Activated CD4-positive, alpha-beta memory T cell treated with anti-CD3 and anti-CD28 coated beads for 36 hours (primary cell): Measurements from ENCODE around the gene USP31. TPM values are rescaled to one million over a fixed set of nuclear protein-coding genes. Genes with fewer than 3 reads are reported as not detected.

Experiments
- CTCF ChIA-PET: fragments of 350-600 bp; sonication (Branson Sonifier 250); formaldehyde crosslinking; loops from one replicate; lab custom pipeline; 2021; ENCODE audit warnings: antibody characterized with exemption, inconsistent platforms; lab: Charles Lee
- POLR2A ChIA-PET: fragments of 350-600 bp; sonication (Branson Sonifier 250); formaldehyde crosslinking; loops from one replicate; lab custom pipeline; 2021; ENCODE audit warnings: antibody characterized with exemption; lab: Charles Lee
- DNase-seq: peaks from one replicate; pipeline ENCODE4 v3.0.0-alpha.2; 2020
- H3K27ac Mint-ChIP-seq: one replicate; pipeline ENCODE4 v1.8.0; 2021; ENCODE audit warnings: mixed read lengths
- H3K27me3 Mint-ChIP-seq: one replicate; pipeline ENCODE4 v1.8.0; 2021; ENCODE audit warnings: mixed read lengths
- H3K36me3 Mint-ChIP-seq: one replicate; pipeline ENCODE4 v1.8.0; 2021; ENCODE audit warnings: mixed read lengths
- H3K4me1 Mint-ChIP-seq: one replicate; pipeline ENCODE4 v1.8.0; 2021; ENCODE audit warnings: low read depth, mixed read lengths
- H3K4me3 Mint-ChIP-seq: one replicate; pipeline ENCODE4 v1.8.0; 2021; ENCODE audit warnings: mild to moderate bottlenecking, mixed read lengths
- H3K9me3 Mint-ChIP-seq: one replicate; pipeline ENCODE4 v1.8.0; 2021; ENCODE audit warnings: mixed read lengths
- intact Hi-C: fragments of 100-400 bp; cut with micrococcal nuclease; formaldehyde crosslinking; loops from one replicate; pipeline ENCODE4 v1.15.1; 2023
- total RNA-seq, 2 experiments: library from RNA; stranded (reverse); gene quantifications; one replicate each; pipeline ENCODE4 v1.2.3, GENCODE V29; 2021

Gene USP31
- total RNA-seq, 2 experiments from 2014 or later: 5.4 to 5.7 TPM

GRCh38 chr16:23141959-23142740, 7.1 kb downstream of the USP31 start:
- H3K4me3 Mint-ChIP-seq: no peak overlapping the region
- H3K27me3 Mint-ChIP-seq: no peaks in the 10 kb centered on the region
- H3K27ac Mint-ChIP-seq: no peak overlapping the region
- H3K36me3 Mint-ChIP-seq: peaks cover 7% of the 10 kb centered on the region
- H3K4me1 Mint-ChIP-seq: peaks cover 5% of the 10 kb centered on the region
- intact Hi-C loops: no loop called here
- peaks cover 11% of the 10 kb centered on the region for H3K9me3 Mint-ChIP-seq
- POLR2A ChIA-PET: no interaction called here
- CTCF ChIA-PET: interaction anchor here (0.6 kb wide), 1 partner anchor 1374 kb away, joined by 3 read pairs; no protein-coding TSS in a partner anchor
- no peak for DNase-seq

- Mint-ChIP-seq H3K4me3 (no peak overlapping the region), H3K4me1 (peaks cover 5% of the 10 kb centered on the region), H3K27me3 (no peaks in the 10 kb centered on the region), H3K36me3 (peaks cover 10% of the 10 kb centered on the region), H3K27ac (no peak overlapping the region), H3K9me3 (peaks cover 14% of the 10 kb centered on the region)
- ChIA-PET POLR2A (no interaction called here), CTCF (no interaction called here)
- intact Hi-C loops: no loop called here
- no peak for DNase-seq
Measured at GRCh38 chr16:23141500-23141899, 7.8 kb downstream of the USP31 start.

- intact Hi-C loops: no loop called here
- Mint-ChIP-seq H3K36me3 (peaks cover 11% of the 10 kb centered on the region), H3K4me1 (peaks cover 5% of the 10 kb centered on the region), H3K9me3 (peaks cover 15% of the 10 kb centered on the region), H3K27ac (no peak overlapping the region), H3K27me3 (no peaks in the 10 kb centered on the region), H3K4me3 (no peak overlapping the region)
- ChIA-PET CTCF (no interaction called here), POLR2A (no interaction called here)
- DNase-seq: no peak
Measured at GRCh38 chr16:23141033-23141432, 8.2 kb downstream of the USP31 start.

- CTCF ChIA-PET: no interaction called here
- Mint-ChIP-seq H3K4me3 (no peak overlapping the region), H3K36me3 (peaks cover 11% of the 10 kb centered on the region), H3K9me3 (peaks cover 18% of the 10 kb centered on the region), H3K4me1 (peaks cover 3% of the 10 kb centered on the region), H3K27me3 (no peaks in the 10 kb centered on the region), H3K27ac (no peak overlapping the region)
- DNase-seq: no peak
- POLR2A ChIA-PET: no interaction called here
- intact Hi-C loops: no loop called here
Measured at GRCh38 chr16:23140107-23140506, 9.1 kb downstream of the USP31 start.

GRCh38 chr16:23137818-23138217, 11.4 kb downstream of the USP31 start:
- H3K27me3 Mint-ChIP-seq: peaks cover 1% of the 10 kb centered on the region
- H3K36me3 Mint-ChIP-seq: peaks cover 11% of the 10 kb centered on the region
- peaks cover 18% of the 10 kb centered on the region for H3K9me3 Mint-ChIP-seq
- H3K27ac Mint-ChIP-seq: no peak overlapping the region
- intact Hi-C loops: no loop called here
- no peak for DNase-seq
- ChIA-PET POLR2A (no interaction called here), CTCF (no interaction called here)
- H3K4me3 Mint-ChIP-seq: no peak overlapping the region
- peaks cover under 1% of the 10 kb centered on the region for H3K4me1 Mint-ChIP-seq

GRCh38 chr16:23137256-23137655, 12.0 kb downstream of the USP31 start:
- DNase-seq: no peak
- ChIA-PET CTCF (no interaction called here), POLR2A (no interaction called here)
- intact Hi-C loops: no loop called here
- Mint-ChIP-seq H3K4me1 (peaks cover 3% of the 10 kb centered on the region), H3K27me3 (peaks cover 1% of the 10 kb centered on the region), H3K9me3 (peaks cover 18% of the 10 kb centered on the region), H3K4me3 (no peak overlapping the region), H3K27ac (no peak overlapping the region), H3K36me3 (peaks cover 11% of the 10 kb centered on the region)

- H3K4me3 Mint-ChIP-seq: no peak overlapping the region
- peaks cover 9% of the 10 kb centered on the region for H3K4me1 Mint-ChIP-seq
- no peak for DNase-seq
- H3K9me3 Mint-ChIP-seq: peaks cover 18% of the 10 kb centered on the region
- no peak overlapping the region for H3K27ac Mint-ChIP-seq
- intact Hi-C loops: no loop called here
- peaks cover 1% of the 10 kb centered on the region for H3K27me3 Mint-ChIP-seq
- CTCF ChIA-PET: no interaction called here
- POLR2A ChIA-PET: interaction anchor here (0.6 kb wide), 1 partner anchor 594 kb away, joined by 3 read pairs; no protein-coding TSS in a partner anchor
- peaks cover 11% of the 10 kb centered on the region for H3K36me3 Mint-ChIP-seq
Measured at GRCh38 chr16:23134274-23134673, 15.0 kb downstream of the USP31 start.

GRCh38 chr16:23132775-23133463, 16.3 kb downstream of the USP31 start:
- no peak overlapping the region for H3K27ac Mint-ChIP-seq
- H3K9me3 Mint-ChIP-seq: peaks cover 14% of the 10 kb centered on the region
- no peak overlapping the region for H3K4me3 Mint-ChIP-seq
- intact Hi-C loops: no loop called here
- peaks cover 11% of the 10 kb centered on the region for H3K4me1 Mint-ChIP-seq
- CTCF ChIA-PET: no interaction called here
- peaks cover 1% of the 10 kb centered on the region for H3K27me3 Mint-ChIP-seq
- DNase-seq: no peak
- POLR2A ChIA-PET: no interaction called here
- H3K36me3 Mint-ChIP-seq: peaks cover 8% of the 10 kb centered on the region

- intact Hi-C loops: no loop called here
- peaks cover 1% of the 10 kb centered on the region for H3K27me3 Mint-ChIP-seq
- H3K36me3 Mint-ChIP-seq: peaks cover 3% of the 10 kb centered on the region
- no peak overlapping the region for H3K4me3 Mint-ChIP-seq
- H3K27ac Mint-ChIP-seq: no peak overlapping the region
- POLR2A ChIA-PET: no interaction called here
- CTCF ChIA-PET: no interaction called here
- H3K9me3 Mint-ChIP-seq: peaks cover 7% of the 10 kb centered on the region
- H3K4me1 Mint-ChIP-seq: peaks cover 11% of the 10 kb centered on the region
- DNase-seq: no peak
Measured at GRCh38 chr16:23131931-23132621, 17.2 kb downstream of the USP31 start.

GRCh38 chr16:23131436-23131835, 17.8 kb downstream of the USP31 start:
- peaks cover 2% of the 10 kb centered on the region for H3K36me3 Mint-ChIP-seq
- intact Hi-C loops: no loop called here
- peaks cover 5% of the 10 kb centered on the region for H3K9me3 Mint-ChIP-seq
- ChIA-PET CTCF (no interaction called here), POLR2A (no interaction called here)
- no peak overlapping the region for H3K4me3 Mint-ChIP-seq
- peaks cover 11% of the 10 kb centered on the region for H3K4me1 Mint-ChIP-seq
- no peak for DNase-seq
- no peak overlapping the region for H3K27ac Mint-ChIP-seq
- H3K27me3 Mint-ChIP-seq: peaks cover 1% of the 10 kb centered on the region

GRCh38 chr16:23131036-23131435, 18.2 kb downstream of the USP31 start:
- peaks cover 1% of the 10 kb centered on the region for H3K27me3 Mint-ChIP-seq
- peaks cover 11% of the 10 kb centered on the region for H3K4me1 Mint-ChIP-seq
- ChIA-PET CTCF (no interaction called here), POLR2A (no interaction called here)
- H3K4me3 Mint-ChIP-seq: no peak overlapping the region
- intact Hi-C loops: no loop called here
- no peak for DNase-seq
- H3K36me3 Mint-ChIP-seq: peaks cover under 1% of the 10 kb centered on the region
- H3K9me3 Mint-ChIP-seq: peaks cover 3% of the 10 kb centered on the region
- H3K27ac Mint-ChIP-seq: no peak overlapping the region

- intact Hi-C loops: no loop called here
- no peaks in the 10 kb centered on the region for H3K36me3 Mint-ChIP-seq
- POLR2A ChIA-PET: no interaction called here
- H3K9me3 Mint-ChIP-seq: no peaks in the 10 kb centered on the region
- peaks cover 1% of the 10 kb centered on the region for H3K27me3 Mint-ChIP-seq
- H3K27ac Mint-ChIP-seq: no peak overlapping the region
- peaks cover 11% of the 10 kb centered on the region for H3K4me1 Mint-ChIP-seq
- H3K4me3 Mint-ChIP-seq: no peak overlapping the region
- CTCF ChIA-PET: no interaction called here
- DNase-seq: no peak
Measured at GRCh38 chr16:23129686-23130085, 19.6 kb downstream of the USP31 start.
